Measurements from ENCODE around the gene REC8. TPM values are rescaled to one million over a fixed set of nuclear protein-coding genes. Genes with fewer than 3 reads are reported as not detected.
A peak's percentile ranks its signal among the peaks of the same experiment; 100 is the strongest.

Gene REC8
- total RNA-seq, 4 donors from 2014 or later, result 6.7 to 31.4 (median 16.3) TPM

DNA sequence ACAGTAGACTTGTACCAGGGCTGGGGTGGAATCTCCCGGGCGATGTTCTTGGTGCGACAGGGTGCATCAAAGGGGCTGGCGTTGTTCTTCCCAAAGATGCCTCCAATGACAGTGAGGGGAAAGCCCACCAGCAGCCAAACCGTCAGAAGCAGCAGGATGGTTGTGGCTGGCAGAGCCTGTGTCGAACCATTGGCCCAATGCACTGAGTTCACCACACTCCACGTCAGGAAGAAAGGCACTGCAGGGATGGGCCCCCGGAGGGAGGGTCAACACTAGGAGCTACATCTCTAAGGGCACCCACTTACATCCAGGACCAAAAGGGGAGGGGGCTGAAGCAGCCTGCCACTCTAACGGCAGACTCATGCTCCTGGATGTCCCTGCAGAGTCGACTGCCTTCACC lies 18.5 kb downstream of the REC8 start:
- ATAC-seq (ENCODE audit: low FRiP score) (no peak), DNase-seq (ENCODE audit: low spot score) (no peak)
- TF ChIP-seq, protein P1, sequence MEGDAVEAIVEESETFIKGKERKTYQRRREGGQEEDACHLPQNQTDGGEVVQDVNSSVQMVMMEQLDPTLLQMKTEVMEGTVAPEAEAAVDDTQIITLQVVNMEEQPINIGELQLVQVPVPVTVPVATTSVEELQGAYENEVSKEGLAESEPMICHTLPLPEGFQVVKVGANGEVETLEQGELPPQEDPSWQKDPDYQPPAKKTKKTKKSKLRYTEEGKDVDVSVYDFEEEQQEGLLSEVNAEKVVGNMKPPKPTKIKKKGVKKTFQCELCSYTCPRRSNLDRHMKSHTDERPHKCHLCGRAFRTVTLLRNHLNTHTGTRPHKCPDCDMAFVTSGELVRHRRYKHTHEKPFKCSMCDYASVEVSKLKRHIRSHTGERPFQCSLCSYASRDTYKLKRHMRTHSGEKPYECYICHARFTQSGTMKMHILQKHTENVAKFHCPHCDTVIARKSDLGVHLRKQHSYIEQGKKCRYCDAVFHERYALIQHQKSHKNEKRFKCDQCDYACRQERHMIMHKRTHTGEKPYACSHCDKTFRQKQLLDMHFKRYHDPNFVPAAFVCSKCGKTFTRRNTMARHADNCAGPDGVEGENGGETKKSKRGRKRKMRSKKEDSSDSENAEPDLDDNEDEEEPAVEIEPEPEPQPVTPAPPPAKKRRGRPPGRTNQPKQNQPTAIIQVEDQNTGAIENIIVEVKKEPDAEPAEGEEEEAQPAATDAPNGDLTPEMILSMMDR (IDR thresholded peaks at IDR 0.05), result no peak

DNA sequence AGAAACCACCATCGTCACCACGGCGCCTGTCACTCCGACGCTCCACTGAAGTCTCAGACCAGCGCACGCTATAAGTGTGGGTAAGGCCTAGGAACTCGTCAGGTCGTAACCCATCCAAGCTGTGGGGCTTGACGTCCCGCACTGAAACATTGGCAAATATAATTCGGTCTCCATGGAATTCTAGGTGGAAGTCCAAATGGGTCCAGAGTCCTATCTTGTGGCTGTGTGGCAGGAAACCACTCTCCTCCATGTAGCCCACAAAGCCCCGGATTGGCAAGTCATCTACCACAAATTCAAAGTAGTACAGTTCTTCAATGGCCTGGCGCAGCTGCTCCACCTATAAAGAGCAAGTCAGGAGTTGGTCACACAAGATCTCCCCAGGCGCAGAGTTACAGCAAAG lies 21.1 kb downstream of the REC8 start:
- TF ChIP-seq, protein P1 (IDR thresholded peaks at IDR 0.05), result no peak
- ATAC-seq (ENCODE audit: low FRiP score) (no peak), DNase-seq (ENCODE audit: low spot score) (no peak)

GRCh38 chr14:24194186-24194872 lies 22.4 kb downstream of the REC8 start:
- DNase-seq (ENCODE audit: low spot score) (no peak), ATAC-seq (ENCODE audit: low FRiP score) (no peak)
- TF ChIP-seq, protein P1 (IDR thresholded peaks at IDR 0.05), result no peak

GRCh38 chr14:24194873-24195185 lies 22.9 kb downstream of the REC8 start:
- TF ChIP-seq, protein P1 (IDR thresholded peaks at IDR 0.05), result no peak
- ATAC-seq (ENCODE audit: low FRiP score), result no peak
- DNase-seq (ENCODE audit: low spot score), result no peak

- TF ChIP-seq, protein P1 (IDR thresholded peaks at IDR 0.05), result no peak
- ATAC-seq (ENCODE audit: low FRiP score) (peak; percentile 95), DNase-seq (ENCODE audit: low spot score) (peak; percentile 57)
Observed at GRCh38 chr14:24195186-24196070, 23.5 kb downstream of the REC8 start, which contains the start of gene TM9SF1. Gene TM9SF1 (minus strand): TSS chr14:24195441. CDS start chr14:24195019, 422 bp downstream.

DNA sequence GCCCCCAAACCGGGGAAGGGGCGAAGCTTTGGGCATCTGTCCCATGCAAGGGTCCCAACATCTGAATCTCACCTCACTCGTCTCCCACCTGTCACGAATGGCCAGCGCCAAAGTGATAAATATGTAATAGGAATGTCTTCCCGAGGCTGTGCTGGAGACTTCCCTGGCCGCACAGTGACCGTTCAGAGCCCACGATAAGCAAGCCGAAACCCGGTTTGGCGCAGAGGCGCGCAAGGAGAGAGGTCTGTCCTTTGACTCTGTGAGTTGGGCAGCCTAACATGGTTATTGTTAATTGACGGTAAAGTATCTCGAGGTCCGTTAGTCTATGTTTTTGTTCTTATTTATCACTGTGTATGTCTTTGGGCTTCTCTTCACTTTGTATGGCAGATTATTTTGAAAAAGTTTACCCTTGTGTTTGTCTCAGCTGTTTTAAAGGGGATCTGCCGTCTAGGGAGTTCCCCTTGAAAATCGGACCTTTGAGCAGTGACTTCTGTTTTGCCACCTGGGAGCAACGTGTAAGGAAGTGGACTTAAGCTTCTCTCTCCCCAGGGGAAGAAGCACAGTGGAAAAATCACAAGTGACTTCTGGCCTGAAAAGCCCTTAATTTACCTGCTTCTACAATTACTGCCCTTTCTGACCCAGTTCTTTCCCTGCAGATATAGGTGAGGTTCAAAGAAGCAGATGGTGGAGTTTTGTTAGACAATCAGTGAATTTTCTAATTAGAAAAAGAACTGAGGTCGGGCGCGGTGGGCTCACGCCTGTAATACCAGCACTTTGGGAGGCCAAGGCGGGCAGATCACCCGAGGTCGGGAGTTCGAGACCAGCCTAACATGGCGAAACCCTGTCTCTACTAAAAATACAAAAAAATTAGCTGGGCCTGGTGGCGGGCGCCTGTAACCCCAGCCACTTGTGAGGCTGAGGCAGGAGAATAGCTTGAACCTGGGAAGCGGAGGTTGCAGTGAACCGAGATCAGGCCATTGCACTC lies 24.5 kb downstream of the REC8 start:
- TF ChIP-seq, protein P1 (IDR thresholded peaks at IDR 0.05), result no peak
- ATAC-seq (ENCODE audit: low FRiP score) (peak; percentile 14), DNase-seq (ENCODE audit: low spot score) (no peak)

All from omental fat pad (tissue), 4 donors.